HG03460 (cell line): ENCODE data around the gene ANO10.
"Not testable (repeated sequence)": the region's sequence is repeated elsewhere in the genome, so short reads cannot be mapped to it uniquely, and the experiment has no call there.

Source experiments
- ATAC-seq: cut with Tn5 transposase; IDR thresholded peaks from one replicate; pipeline ENCODE4 v1.9.1; 2021; ENCODE audit not compliant: unreplicated experiment

The ANO10 gene

DNA sequence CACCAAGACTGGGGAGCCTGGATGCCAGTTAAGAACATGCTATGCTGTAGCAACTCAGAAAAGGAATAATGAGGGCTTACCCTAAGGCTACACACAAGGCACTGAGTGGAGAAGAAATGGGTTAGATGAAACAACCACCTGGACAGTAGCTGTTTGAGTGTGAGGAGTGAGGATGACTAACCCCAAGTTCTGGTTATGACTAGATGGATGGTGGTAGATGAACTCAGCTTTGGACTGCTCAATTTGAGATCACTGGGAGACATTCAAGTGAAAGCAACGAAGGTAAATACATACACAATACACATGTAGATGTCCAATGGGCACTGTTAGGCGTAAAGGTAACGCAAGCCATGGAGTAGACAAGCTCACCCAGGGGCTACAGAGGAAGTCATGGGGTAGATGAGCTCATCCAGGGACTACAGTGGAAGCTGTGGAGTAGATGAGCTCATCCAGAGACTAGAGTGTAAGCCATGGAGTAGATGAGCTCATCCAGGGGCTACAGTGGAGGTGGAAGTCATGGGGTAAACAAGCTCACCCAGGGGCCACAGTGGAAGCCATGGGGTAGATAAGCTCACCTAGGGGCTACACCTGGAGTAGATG lies 98.3 kb downstream of the ANO10 start:
- ATAC-seq, result peak; percentile 86

DNA sequence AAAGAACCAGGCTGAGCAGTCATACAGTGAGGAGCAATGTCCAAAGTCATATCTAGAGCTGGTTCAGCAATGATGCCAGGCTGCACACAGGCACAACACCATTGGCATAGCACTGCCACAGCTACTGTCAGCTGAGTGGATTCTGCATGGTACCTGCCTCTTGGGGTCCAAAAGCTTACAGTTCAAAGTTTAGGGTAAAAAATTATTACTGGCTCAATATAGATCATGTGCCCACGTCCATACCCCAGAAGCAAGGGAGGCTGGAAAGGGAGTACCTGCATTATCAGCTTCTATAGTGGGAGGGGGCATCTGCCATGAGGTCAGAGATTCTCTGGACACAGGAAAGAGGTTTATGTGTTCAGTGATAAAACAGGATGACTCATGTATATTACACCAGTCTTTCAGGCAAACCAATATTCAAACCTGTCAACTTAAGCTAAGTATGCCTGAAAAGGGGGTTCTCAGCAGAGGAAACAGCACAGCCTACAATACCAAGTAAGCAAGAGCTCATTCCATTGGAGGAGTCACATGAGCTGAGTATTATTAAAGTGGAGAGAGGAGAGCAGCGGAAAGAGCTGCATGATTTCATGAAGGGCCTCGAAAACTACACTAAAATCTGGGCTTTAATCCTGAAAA lies 99.0 kb downstream of the ANO10 start:
- ATAC-seq, result no peak

GRCh38 chr3:43521941-43522340 lies 99.9 kb downstream of the ANO10 start:
- ATAC-seq, result no peak

DNA sequence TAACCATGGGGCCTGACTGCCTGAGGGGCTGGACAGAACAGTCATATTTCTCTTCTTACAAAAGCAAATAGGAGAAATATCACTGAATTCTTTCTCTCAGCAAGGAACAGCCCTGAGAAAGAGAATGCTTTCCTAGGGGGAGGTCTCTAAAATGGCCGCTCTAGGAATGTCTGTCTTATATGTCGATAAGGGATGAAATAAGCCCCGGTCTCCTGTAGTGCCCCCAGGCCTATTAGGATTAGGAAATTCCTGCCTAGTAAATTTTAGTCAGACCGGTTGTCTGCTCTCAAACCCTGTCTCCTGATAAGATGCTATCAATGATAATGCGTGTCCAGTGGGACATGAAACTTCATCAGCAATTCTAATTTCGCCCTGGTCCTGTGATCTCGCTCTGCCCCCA lies 103.3 kb downstream of the ANO10 start:
- ATAC-seq, result not testable (repeated sequence)

DNA sequence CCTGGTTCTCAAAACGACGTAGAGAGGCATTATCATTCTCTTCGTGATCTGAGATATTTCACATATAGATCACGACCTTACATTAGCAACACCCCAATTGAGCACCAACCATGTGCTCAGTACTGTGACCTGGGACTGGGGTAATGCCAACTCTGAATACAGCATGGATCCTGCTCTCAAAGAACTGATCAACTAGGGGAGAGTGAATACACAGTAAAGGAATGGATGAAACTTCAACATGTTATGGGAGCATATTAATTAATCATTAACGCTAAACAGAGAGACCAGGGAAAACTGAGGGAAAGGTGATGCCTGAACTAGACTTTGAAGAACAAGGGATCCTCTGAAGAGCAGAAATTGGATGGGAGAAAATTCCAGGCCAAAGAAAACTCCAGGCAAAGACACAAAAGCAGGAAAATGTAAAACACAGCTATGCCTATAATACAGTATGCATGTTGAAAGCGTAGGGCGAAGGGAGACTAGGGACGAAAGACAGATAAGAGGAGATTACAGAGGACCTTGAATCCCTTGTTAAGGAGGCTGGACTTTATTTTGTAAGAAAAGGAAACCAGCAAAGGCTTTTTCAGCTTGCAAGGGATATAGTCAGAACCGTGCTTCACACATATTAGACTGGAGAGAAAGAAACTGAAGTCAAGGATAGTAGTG lies 105.7 kb downstream of the ANO10 start:
- no peak for ATAC-seq

DNA sequence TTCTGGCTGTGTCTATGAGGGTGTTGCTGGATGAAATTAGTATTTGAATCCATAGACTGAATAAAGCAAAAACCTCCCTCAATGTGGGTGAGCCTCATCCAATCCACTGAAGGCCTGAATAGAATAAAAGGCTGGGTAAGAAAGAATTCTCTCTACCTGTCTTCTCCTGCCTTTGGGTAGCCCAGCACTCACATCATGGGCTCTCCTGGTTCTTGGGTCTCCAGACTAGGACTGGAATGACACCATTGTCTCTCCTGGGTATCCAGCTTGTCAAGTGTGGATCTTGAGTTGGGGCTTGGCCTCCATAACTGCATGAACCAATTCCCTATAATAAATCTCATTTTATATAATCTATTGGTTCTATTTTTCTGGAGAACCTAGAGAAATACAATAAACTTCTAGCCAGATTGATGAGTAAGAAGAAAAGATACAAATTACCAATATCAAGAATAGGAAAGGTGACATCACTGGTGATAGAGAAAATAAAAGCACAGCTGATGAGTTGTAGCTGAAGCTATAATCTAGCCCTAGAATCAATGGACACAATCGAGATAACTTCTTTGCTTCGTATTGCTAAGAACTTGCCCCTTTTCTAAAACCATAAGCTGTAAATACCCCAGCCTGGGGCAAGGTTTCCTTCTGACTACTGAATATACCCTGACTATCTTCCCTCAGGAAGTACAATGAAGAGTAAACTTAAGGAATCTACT lies 106.4 kb downstream of the ANO10 start:
- no peak for ATAC-seq

DNA sequence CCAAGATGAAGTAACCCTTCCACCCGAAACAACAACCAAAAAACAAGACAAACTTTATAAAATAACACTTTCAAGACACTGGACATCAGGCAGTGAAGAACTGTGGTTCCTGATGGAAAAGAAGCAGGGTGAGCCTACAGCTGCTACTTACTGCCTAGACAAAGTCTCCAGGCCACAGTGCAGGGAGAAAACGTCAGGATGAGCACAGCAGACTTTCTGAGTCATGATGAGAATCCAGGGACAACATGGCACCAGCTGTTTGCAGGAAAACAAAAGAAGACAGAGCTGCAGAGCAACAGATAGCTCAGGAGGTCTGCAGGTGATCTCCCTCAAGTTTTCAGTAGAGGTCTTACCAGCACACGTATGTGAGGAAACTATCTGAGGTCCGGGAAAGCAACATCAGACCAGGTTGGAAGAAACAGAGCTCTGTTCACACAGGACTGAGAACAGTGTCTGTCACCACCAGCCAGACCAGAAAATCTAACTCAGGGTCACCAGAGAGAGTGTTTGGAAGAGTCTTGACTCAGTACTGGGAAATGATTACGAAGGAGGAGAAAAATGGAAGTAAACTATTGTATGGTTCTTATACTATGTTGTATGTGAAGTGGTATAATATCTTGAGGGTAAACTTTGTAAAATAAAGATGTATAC lies 108.9 kb downstream of the ANO10 start:
- no peak for ATAC-seq

DNA sequence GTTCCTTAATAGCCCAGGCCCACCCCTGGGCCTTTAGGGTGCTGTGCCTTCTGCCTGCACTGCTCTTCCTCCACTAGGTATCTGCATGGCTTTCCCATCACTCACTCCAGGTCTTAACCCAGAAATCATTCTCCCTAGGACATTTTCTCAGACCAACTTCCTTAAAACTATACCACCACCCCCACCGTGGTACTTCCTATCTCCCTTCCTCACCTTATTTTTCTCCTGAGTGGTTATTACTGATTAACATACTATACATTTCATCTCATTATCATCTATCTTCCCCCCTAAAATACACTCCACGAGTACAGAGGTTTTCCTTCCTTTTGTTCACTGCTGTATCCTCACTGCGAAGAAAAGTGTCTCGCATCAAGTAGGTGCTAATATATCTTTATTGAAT lies 115.2 kb downstream of the ANO10 start:
- ATAC-seq, result no peak

DNA sequence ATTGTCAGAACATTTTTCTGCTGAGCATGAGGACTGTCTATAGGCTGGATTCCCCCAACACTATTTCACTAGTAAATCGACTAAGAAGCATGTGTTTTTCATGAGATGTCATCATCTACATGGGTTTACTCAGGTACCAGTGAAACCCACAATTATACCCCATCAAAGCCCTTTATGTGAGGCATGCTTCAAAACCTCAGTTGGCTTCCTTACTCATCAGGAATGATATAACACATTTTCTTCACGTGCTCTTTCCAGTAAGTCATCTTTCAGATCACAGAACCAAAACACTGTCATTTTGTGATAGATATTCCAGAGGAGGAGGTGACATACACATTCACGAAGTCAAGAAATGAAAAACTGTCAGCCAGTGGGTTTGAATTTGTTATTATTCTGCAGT lies 116.5 kb downstream of the ANO10 start:
- no peak for ATAC-seq

- ATAC-seq, result no peak
These were observed 118.6 kb downstream of the ANO10 start for GRCh38 chr3:43503067-43503728.

DNA sequence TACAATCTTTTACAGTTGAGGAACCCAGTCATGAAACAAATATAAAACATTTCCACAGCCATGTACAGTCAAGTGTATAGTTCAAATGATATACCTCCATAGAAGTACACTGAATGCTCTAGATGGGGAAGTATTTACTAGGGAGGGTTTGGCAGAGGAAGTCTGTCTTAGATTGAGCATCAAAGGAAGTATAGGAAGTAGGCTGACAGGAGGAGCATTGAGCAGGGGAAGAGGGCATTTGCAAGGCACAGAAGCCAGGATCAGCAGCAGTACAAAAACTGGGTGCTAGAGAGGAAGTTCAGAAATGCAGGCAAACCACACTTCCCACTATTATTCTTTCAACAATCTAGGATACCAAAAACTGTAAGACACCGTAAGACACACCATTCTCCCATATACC lies 122.6 kb downstream of the ANO10 start:
- no peak for ATAC-seq

DNA sequence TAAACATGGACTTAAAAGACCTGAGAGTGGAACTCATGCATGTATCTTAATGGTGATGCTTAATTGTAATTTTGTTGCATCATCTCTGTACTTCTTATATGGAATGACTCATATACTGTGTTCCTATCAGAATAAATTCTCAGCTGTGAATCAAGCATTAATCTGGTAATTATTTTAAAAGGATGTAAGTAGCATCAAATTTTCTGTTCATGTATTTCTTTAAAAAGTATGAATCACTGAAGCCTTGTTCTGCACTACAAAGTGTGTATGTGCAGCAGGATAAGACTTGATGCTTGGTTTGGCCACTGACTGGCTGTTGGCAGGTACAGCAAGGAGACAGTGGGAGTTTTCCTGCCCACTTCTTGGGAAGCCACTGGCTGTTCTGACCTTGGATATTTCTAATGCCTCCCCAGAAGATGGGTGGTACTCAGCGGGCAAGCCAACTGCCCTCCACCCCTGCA lies 123.9 kb downstream of the ANO10 start:
- no peak for ATAC-seq

GRCh38 chr3:43497422-43497821 lies 124.4 kb downstream of the ANO10 start:
- no peak for ATAC-seq

GRCh38 chr3:43496740-43497375 lies 125.0 kb downstream of the ANO10 start:
- no peak for ATAC-seq

GRCh38 chr3:43492932-43493331 lies 128.9 kb downstream of the ANO10 start:
- ATAC-seq, result not testable (repeated sequence)

GRCh38 chr3:43491807-43492206 lies 130.0 kb downstream of the ANO10 start:
- not testable (repeated sequence) for ATAC-seq

GRCh38 chr3:43490640-43491185 lies 131.1 kb downstream of the ANO10 start:
- no peak for ATAC-seq

DNA sequence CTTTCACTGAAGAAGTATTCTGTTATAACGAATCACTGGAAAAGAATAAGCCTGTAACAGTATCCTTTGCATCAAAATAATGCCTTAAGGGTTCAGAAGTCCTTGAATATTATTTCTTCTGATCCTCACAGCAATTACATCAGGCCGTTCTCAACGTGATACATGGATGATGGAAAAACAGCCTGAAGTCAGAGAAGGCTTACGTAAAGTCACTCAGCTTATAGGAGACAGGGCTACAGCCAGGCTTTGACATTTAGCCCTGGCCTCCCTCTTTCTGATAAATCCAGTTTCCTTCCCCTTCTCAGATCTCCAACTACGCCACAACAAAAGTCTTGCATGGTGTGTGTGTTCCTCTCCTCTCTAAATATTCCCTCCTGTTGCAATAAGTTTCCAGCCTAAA lies 131.9 kb downstream of the ANO10 start:
- ATAC-seq, result no peak

GRCh38 chr3:43485931-43486330 lies 135.9 kb downstream of the ANO10 start:
- no peak for ATAC-seq

DNA sequence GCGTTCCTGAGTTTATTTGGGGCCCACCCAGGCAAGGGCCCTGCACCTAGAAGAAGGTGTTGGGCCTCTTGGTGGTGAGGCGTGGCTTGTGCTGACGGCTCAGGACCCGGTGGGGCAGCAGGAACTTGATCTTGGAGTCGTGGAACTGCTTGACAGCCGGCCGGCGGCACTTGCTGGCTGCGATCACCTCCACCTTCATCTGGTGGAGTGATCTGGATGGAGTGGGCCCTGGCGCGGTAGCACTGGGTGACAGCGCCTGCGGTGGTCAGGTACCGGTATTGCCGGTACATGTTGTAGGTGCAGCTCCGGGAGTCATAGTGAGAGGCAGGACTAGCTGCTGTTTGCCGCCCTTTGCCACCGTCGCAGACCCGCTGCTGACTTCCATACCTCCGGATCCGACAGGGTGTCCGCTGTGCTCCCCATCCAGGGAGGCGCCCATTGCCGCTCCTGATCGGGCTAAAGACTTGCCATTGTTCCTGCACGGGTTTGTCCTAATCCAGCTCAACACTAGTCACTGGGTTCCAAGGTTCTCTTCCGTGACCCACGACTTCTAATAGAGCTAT lies 136.8 kb downstream of the ANO10 start:
- no peak for ATAC-seq
